ENCODE data around the gene FBXO30. TPM values are rescaled to one million over a fixed set of nuclear protein-coding genes. Genes with fewer than 3 reads are reported as not detected.

Gene FBXO30
- total RNA-seq, 1 experiment from 2014 or later = 12.2 TPM

DNA sequence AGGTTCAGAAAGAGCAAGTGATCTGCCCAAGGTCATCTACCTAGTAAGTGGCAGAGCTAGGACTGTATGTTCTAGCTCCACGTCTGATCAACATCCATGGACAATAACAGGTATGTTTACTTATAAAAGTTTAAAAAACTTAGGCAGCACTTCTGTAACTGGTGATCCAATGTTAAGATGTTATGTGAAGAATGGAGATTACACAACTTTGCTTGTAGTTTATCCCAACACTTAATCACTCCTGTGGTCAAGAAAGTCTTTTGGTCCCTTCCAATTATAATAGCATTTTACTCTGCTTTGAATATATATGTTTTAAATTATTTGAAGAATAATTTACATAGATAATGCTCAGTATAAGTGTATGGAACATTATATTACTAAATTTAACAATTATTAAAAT lies 4.8 kb downstream of the FBXO30 start:
- no peaks in the 10 kb centered on the region for H3K9me3 ChIP-seq (ENCODE audit: low read depth, low read length, poor library complexity, severe bottlenecking)
- no peak for TF ChIP-seq EZH2 (IDR thresholded peaks at IDR 0.05; ENCODE audit: borderline replicate concordance, low read depth, low read length, poor library complexity, severe bottlenecking)
- TF ChIP-seq CTCF (conservative IDR thresholded peaks at IDR 0.05; ENCODE audit: low read depth, low read length) = no peak
- ChIA-PET CTCF (no interaction called here), POLR2A (ENCODE audit: low non-redundant PET) (no interaction called here)
- H3K27ac ChIP-seq (ENCODE audit: low read depth, low read length, poor library complexity, severe bottlenecking) = no peak overlapping the region
- intact Hi-C loops (cut with micrococcal nuclease; ENCODE audit: unreplicated experiment) = no loop called here
- H3K36me3 ChIP-seq (ENCODE audit: insufficient read depth, low read length, poor library complexity, severe bottlenecking) = peaks cover 12% of the 10 kb centered on the region
- H3K4me3 ChIP-seq (ENCODE audit: low read depth, low read length, poor library complexity, severe bottlenecking) = no peak overlapping the region
- DNase-seq (ENCODE audit: low spot score) = no peak
- no peaks in the 10 kb centered on the region for H3K27me3 ChIP-seq (replicated peaks; ENCODE audit: insufficient read depth, low read depth, low read length, poor library complexity)
- no TSS peak for BruUV-seq (replicated peaks)
- H3K4me1 ChIP-seq (ENCODE audit: insufficient read depth, low read length, poor library complexity, severe bottlenecking) = peaks cover 18% of the 10 kb centered on the region

DNA sequence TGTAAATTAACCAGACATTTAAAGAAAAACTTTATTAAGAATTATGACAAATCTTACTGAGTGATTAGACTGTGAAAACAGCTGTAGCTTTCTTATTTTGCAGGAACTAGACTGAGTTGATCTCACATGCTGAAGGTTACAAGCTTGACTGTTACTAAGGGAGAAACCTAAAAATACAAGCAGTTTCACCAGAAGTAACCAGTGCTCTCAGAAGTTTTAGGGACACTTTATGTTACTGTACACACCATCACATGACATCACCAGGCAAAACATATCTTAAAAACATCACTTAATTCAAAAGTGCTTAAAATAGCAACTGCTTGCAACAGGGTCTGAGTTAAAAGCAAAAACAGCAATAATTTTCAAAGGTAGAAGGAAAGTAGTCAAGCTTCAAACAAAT lies 5.4 kb downstream of the FBXO30 start:
- no peak for TF ChIP-seq CTCF (conservative IDR thresholded peaks at IDR 0.05; ENCODE audit: low read depth, low read length)
- TF ChIP-seq EZH2 (IDR thresholded peaks at IDR 0.05; ENCODE audit: borderline replicate concordance, low read depth, low read length, poor library complexity, severe bottlenecking) = no peak

DNA sequence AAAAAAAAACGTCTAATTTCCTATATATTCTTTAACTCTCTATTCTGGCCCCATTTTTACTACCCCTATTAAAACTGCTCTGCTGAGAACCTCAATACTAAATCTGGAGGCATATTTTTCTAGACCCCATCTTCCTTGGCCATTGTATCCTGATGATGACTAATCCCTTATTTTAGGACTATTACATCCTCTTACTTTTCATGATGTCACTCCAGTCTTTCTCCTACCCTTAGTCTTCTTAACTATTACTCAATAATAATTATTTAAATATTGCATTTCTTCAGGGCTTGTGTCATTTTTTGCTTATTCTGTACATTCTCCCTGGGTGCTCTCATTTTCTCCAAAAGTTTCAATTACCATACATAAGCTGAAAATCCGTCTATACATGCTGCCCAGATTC lies 6.4 kb downstream of the FBXO30 start:
- no TSS peak for BruUV-seq (replicated peaks)
- CTCF ChIA-PET = no interaction called here
- DNase-seq (ENCODE audit: low spot score) = no peak
- no peaks in the 10 kb centered on the region for H3K27me3 ChIP-seq (replicated peaks; ENCODE audit: insufficient read depth, low read depth, low read length, poor library complexity)
- POLR2A ChIA-PET (ENCODE audit: low non-redundant PET) = no interaction called here
- H3K36me3 ChIP-seq (ENCODE audit: insufficient read depth, low read length, poor library complexity, severe bottlenecking) = peaks cover 18% of the 10 kb centered on the region
- no peak for TF ChIP-seq CTCF (conservative IDR thresholded peaks at IDR 0.05; ENCODE audit: low read depth, low read length)
- no peak for TF ChIP-seq EZH2 (IDR thresholded peaks at IDR 0.05; ENCODE audit: borderline replicate concordance, low read depth, low read length, poor library complexity, severe bottlenecking)
- H3K4me3 ChIP-seq (ENCODE audit: low read depth, low read length, poor library complexity, severe bottlenecking) = no peak overlapping the region
- H3K27ac ChIP-seq (ENCODE audit: low read depth, low read length, poor library complexity, severe bottlenecking) = no peak overlapping the region
- intact Hi-C loops (cut with micrococcal nuclease; ENCODE audit: unreplicated experiment) = no loop called here
- H3K9me3 ChIP-seq (ENCODE audit: low read depth, low read length, poor library complexity, severe bottlenecking) = no peaks in the 10 kb centered on the region
- H3K4me1 ChIP-seq (ENCODE audit: insufficient read depth, low read length, poor library complexity, severe bottlenecking) = peaks cover 18% of the 10 kb centered on the region

More for the DNA sequence above, 5.4 kb downstream of the FBXO30 start:
- no peak for DNase-seq (ENCODE audit: low spot score)
- Histone ChIP-seq H3K4me3 (ENCODE audit: low read depth, low read length, poor library complexity, severe bottlenecking) (no peak overlapping the region), H3K4me1 (ENCODE audit: insufficient read depth, low read length, poor library complexity, severe bottlenecking) (peaks cover 18% of the 10 kb centered on the region), H3K27me3 (replicated peaks; ENCODE audit: insufficient read depth, low read depth, low read length, poor library complexity) (no peaks in the 10 kb centered on the region), H3K9me3 (ENCODE audit: low read depth, low read length, poor library complexity, severe bottlenecking) (no peaks in the 10 kb centered on the region), H3K27ac (ENCODE audit: low read depth, low read length, poor library complexity, severe bottlenecking) (no peak overlapping the region), H3K36me3 (ENCODE audit: insufficient read depth, low read length, poor library complexity, severe bottlenecking) (peaks cover 18% of the 10 kb centered on the region)
- intact Hi-C loops (cut with micrococcal nuclease; ENCODE audit: unreplicated experiment) = no loop called here
- ChIA-PET CTCF (interaction anchor here (0.5 kb wide), 1 partner anchor 1040 kb away, joined by 5 read pairs; no protein-coding TSS in a partner anchor), POLR2A (ENCODE audit: low non-redundant PET) (no interaction called here)
- no TSS peak for BruUV-seq (replicated peaks)

Data from A673 (cell line).